Measurements from ENCODE around the gene PRKG1. TPM values are rescaled to one million over a fixed set of nuclear protein-coding genes. Genes with fewer than 3 reads are reported as not detected.

The PRKG1 gene
- polyA plus RNA-seq, 3 donors, result not detected

DNA sequence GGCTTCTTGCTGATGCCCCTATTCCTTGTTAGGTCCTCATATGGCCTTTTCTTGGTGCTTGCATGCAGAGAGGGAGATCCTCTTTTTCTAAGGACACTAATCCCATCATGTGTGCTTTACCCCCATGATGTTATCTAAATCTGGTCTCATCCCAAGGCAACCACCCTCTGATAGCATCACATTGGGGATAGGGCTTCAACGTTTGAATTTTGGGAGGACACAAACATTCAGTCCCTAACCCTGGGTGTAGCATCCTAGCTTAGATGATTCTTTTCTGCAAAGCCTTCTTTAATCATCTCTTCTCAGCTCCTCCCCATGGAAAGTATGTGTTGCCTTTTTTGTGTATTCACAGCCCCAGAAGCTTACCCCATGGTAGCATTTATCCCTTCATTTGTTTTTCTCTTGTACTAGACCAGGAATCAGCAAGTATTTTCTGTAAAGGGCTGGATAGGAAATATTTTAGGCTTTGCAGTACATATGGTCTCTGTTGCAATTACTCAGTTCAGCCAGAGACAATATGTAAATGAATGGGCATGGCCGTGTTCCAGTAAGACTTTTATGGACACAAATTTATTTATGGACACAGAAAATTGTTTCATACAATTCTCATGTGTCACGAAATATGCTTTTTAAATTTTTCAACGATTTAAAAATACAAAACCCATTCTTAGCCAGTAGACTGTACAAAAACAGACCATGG lies 726.6 kb downstream of the PRKG1 start:
- H3K27ac Mint-ChIP-seq, result no peak overlapping the region
- H3K4me3 Mint-ChIP-seq, result no peak overlapping the region
- Histone ChIP-seq H2AFZ (ENCODE audit: insufficient read depth, low read depth, low read length, poor library complexity, severe bottlenecking) (no peak overlapping the region), H3K9me3 (replicated peaks in 1 of 2; ENCODE audit: control insufficient read depth in 1 of 2, insufficient read depth in 1 of 2, low read length in 2 of 2) (peaks cover 0 to 2% of the 10 kb centered on the region in 2 donors), H3K4me1 (ENCODE audit: control insufficient read depth in 1 of 2, insufficient read depth in 2 of 2, low read length in 2 of 2) (no peaks in the 10 kb centered on the region), H4K20me1 (ENCODE audit: insufficient read depth, low read length) (no peaks in the 10 kb centered on the region), H3K9ac (ENCODE audit: insufficient read depth, low read length, poor library complexity, severe bottlenecking) (no peak overlapping the region), H3K27ac (ENCODE audit: low read depth in 1 of 2, low read length in 2 of 2) (no peak overlapping the region), H3K36me3 (replicated peaks in 1 of 2; ENCODE audit: control insufficient read depth in 1 of 2, insufficient read depth in 2 of 2, low read length in 2 of 2) (no peaks in the 10 kb centered on the region), H3K79me2 (ENCODE audit: insufficient read depth, low read length) (no peaks in the 10 kb centered on the region), H3K4me3 (replicated peaks in 1 of 3; ENCODE audit: low read depth in 2 of 3, low read length in 3 of 3) (no peak overlapping the region), H3K4me2 (replicated peaks; ENCODE audit: extremely low read depth, low read length, poor library complexity, severe bottlenecking) (no peak overlapping the region), H3K27me3 (ENCODE audit: control insufficient read depth in 2 of 2, insufficient read depth in 2 of 2, low read length in 2 of 2) (no peaks in the 10 kb centered on the region)
- TF ChIP-seq CTCF (IDR thresholded peaks at IDR 0.05), result no peak
- no peaks in the 10 kb centered on the region for H3K27me3 Mint-ChIP-seq (ENCODE audit: low read depth in 3 of 3)
- intact Hi-C loops (cut with micrococcal nuclease), result no loop called here
- peaks cover 0 to 5% (median 3%) of the 10 kb centered on the region in 7 donors for H3K9me3 Mint-ChIP-seq
- H3K4me1 Mint-ChIP-seq, result no peaks in the 10 kb centered on the region
- 80% methylated on average over 1 of the region's 4 CpGs for WGBS (ENCODE audit: insufficient coverage)
- DNase-seq, result no peak
- no peaks in the 10 kb centered on the region for H3K36me3 Mint-ChIP-seq

- Histone ChIP-seq H3K27me3 (ENCODE audit: control insufficient read depth in 2 of 2, insufficient read depth in 2 of 2, low read length in 2 of 2) (no peaks in the 10 kb centered on the region), H3K4me2 (replicated peaks; ENCODE audit: extremely low read depth, low read length, poor library complexity, severe bottlenecking) (no peak overlapping the region), H3K36me3 (replicated peaks in 1 of 2; ENCODE audit: control insufficient read depth in 1 of 2, insufficient read depth in 2 of 2, low read length in 2 of 2) (no peaks in the 10 kb centered on the region), H3K9ac (ENCODE audit: insufficient read depth, low read length, poor library complexity, severe bottlenecking) (no peak overlapping the region), H3K4me3 (replicated peaks in 1 of 3; ENCODE audit: low read depth in 2 of 3, low read length in 3 of 3) (no peak overlapping the region), H3K79me2 (ENCODE audit: insufficient read depth, low read length) (no peaks in the 10 kb centered on the region), H3K9me3 (replicated peaks in 1 of 2; ENCODE audit: control insufficient read depth in 1 of 2, insufficient read depth in 1 of 2, low read length in 2 of 2) (peaks cover 0 to 2% of the 10 kb centered on the region in 2 donors), H2AFZ (ENCODE audit: insufficient read depth, low read depth, low read length, poor library complexity, severe bottlenecking) (no peak overlapping the region), H4K20me1 (ENCODE audit: insufficient read depth, low read length) (no peaks in the 10 kb centered on the region), H3K4me1 (ENCODE audit: control insufficient read depth in 1 of 2, insufficient read depth in 2 of 2, low read length in 2 of 2) (no peaks in the 10 kb centered on the region), H3K27ac (ENCODE audit: low read depth in 1 of 2, low read length in 2 of 2) (no peak overlapping the region)
- Mint-ChIP-seq H3K27ac (no peak overlapping the region), H3K27me3 (ENCODE audit: low read depth in 3 of 3) (no peaks in the 10 kb centered on the region), H3K4me3 (no peak overlapping the region), H3K4me1 (no peaks in the 10 kb centered on the region), H3K36me3 (no peaks in the 10 kb centered on the region), H3K9me3 (peaks cover 0 to 4% (median 3%) of the 10 kb centered on the region in 7 donors)
- no peak for DNase-seq
- intact Hi-C loops (cut with micrococcal nuclease), result no loop called here
- TF ChIP-seq CTCF (IDR thresholded peaks at IDR 0.05), result no peak
Measured at GRCh38 chr10:51802030-51802429, 727.7 kb downstream of the PRKG1 start.
